Measurements from ENCODE around the gene KBTBD6. TPM values are rescaled to one million over a fixed set of nuclear protein-coding genes. Genes with fewer than 3 reads are reported as not detected.
"Not testable (repeated sequence)": the region's sequence is repeated elsewhere in the genome, so short reads cannot be mapped to it uniquely, and the experiment has no call there.

The KBTBD6 gene
- total RNA-seq, 1 experiment from 2014 or later: 5.1 TPM

GRCh38 chr13:41107104-41107571, 25.5 kb downstream of the KBTBD6 start:
- Histone ChIP-seq H3K27ac (ENCODE audit: low read length) (no peak overlapping the region), H3K9ac (ENCODE audit: low read length) (no peak overlapping the region), H3K36me3 (ENCODE audit: low read depth, low read length) (no peaks in the 10 kb centered on the region), H3K9me3 (ENCODE audit: low read length) (no peaks in the 10 kb centered on the region), H3K4me2 (ENCODE audit: low read length) (no peak overlapping the region), H3K79me2 (ENCODE audit: low read length) (no peaks in the 10 kb centered on the region), H3K4me3 (ENCODE audit: low read length) (no peak overlapping the region), H3K9me2 (replicated peaks; ENCODE audit: low read length) (no peaks in the 10 kb centered on the region), H4K20me1 (ENCODE audit: low read length) (no peaks in the 10 kb centered on the region), H2AFZ (ENCODE audit: low read length) (no peak overlapping the region), H3K27me3 (ENCODE audit: low read length) (no peaks in the 10 kb centered on the region), H3K4me1 (ENCODE audit: insufficient read depth, low read length) (no peaks in the 10 kb centered on the region), H3F3A (ENCODE audit: low read length, unreplicated experiment) (no peaks in the 10 kb centered on the region)
- ATAC-seq (no peak), DNase-seq (no peak)
- BruUV-seq (replicated peaks): no TSS peak
- intact Hi-C loops (cut with micrococcal nuclease): no loop called here
- ChIA-PET POLR2A (ENCODE audit: unreplicated experiment) (no interaction called here), CTCF (interaction anchor here (0.5 kb wide), 1 partner anchor 109 kb away, joined by 10 read pairs; no protein-coding TSS in a partner anchor)
- no peak for TF ChIP-seq CTCF (conservative IDR thresholded peaks at IDR 0.05; ENCODE audit: low read depth, low read length)
- no peak for TF ChIP-seq EZH2 (IDR thresholded peaks at IDR 0.05; ENCODE audit: low read length, unreplicated experiment)
- TF ChIP-seq EZH2phosphoT487 (IDR thresholded peaks at IDR 0.05; ENCODE audit: borderline replicate concordance, low read length): no peak

GRCh38 chr13:41099986-41100385, 32.6 kb downstream of the KBTBD6 start:
- ATAC-seq (no peak), DNase-seq (no peak)
- Histone ChIP-seq H3K9me3 (ENCODE audit: low read length) (no peaks in the 10 kb centered on the region), H3K27ac (ENCODE audit: low read length) (no peak overlapping the region), H2AFZ (ENCODE audit: low read length) (no peak overlapping the region), H3K4me1 (ENCODE audit: insufficient read depth, low read length) (no peaks in the 10 kb centered on the region), H3K4me2 (ENCODE audit: low read length) (no peak overlapping the region), H3K79me2 (ENCODE audit: low read length) (no peaks in the 10 kb centered on the region), H3K27me3 (ENCODE audit: low read length) (no peaks in the 10 kb centered on the region), H3F3A (ENCODE audit: low read length, unreplicated experiment) (no peaks in the 10 kb centered on the region), H3K9ac (ENCODE audit: low read length) (no peak overlapping the region), H4K20me1 (ENCODE audit: low read length) (no peaks in the 10 kb centered on the region), H3K9me2 (replicated peaks; ENCODE audit: low read length) (no peaks in the 10 kb centered on the region), H3K4me3 (ENCODE audit: low read length) (no peak overlapping the region), H3K36me3 (ENCODE audit: low read depth, low read length) (no peaks in the 10 kb centered on the region)
- POLR2A ChIA-PET (ENCODE audit: unreplicated experiment): interaction anchor here (0.6 kb wide), 1 partner anchor 35 kb away, joined by 4 read pairs; no protein-coding TSS in a partner anchor
- CTCF ChIA-PET: no interaction called here
- TF ChIP-seq EZH2 (IDR thresholded peaks at IDR 0.05; ENCODE audit: low read length, unreplicated experiment) (no peak), CTCF (conservative IDR thresholded peaks at IDR 0.05; ENCODE audit: low read depth, low read length) (no peak), EZH2phosphoT487 (IDR thresholded peaks at IDR 0.05; ENCODE audit: borderline replicate concordance, low read length) (no peak)
- no TSS peak for BruUV-seq (replicated peaks)
- intact Hi-C loops (cut with micrococcal nuclease): no loop called here

GRCh38 chr13:41098761-41099160, 33.8 kb downstream of the KBTBD6 start:
- DNase-seq (no peak), ATAC-seq (no peak)
- ChIA-PET POLR2A (ENCODE audit: unreplicated experiment) (no interaction called here), CTCF (no interaction called here)
- Histone ChIP-seq H3K4me3 (ENCODE audit: low read length) (no peak overlapping the region), H3K79me2 (ENCODE audit: low read length) (no peaks in the 10 kb centered on the region), H3K36me3 (ENCODE audit: low read depth, low read length) (no peaks in the 10 kb centered on the region), H3K4me1 (ENCODE audit: insufficient read depth, low read length) (no peaks in the 10 kb centered on the region), H3K9me3 (ENCODE audit: low read length) (no peaks in the 10 kb centered on the region), H3K9ac (ENCODE audit: low read length) (no peak overlapping the region), H3K9me2 (replicated peaks; ENCODE audit: low read length) (no peaks in the 10 kb centered on the region), H4K20me1 (ENCODE audit: low read length) (no peaks in the 10 kb centered on the region), H3K27ac (ENCODE audit: low read length) (no peak overlapping the region), H3F3A (ENCODE audit: low read length, unreplicated experiment) (no peaks in the 10 kb centered on the region), H2AFZ (ENCODE audit: low read length) (no peak overlapping the region), H3K27me3 (ENCODE audit: low read length) (no peaks in the 10 kb centered on the region), H3K4me2 (ENCODE audit: low read length) (no peak overlapping the region)
- intact Hi-C loops (cut with micrococcal nuclease): no loop called here
- BruUV-seq (replicated peaks): no TSS peak
- TF ChIP-seq CTCF (conservative IDR thresholded peaks at IDR 0.05; ENCODE audit: low read depth, low read length) (no peak), EZH2 (IDR thresholded peaks at IDR 0.05; ENCODE audit: low read length, unreplicated experiment) (no peak), EZH2phosphoT487 (IDR thresholded peaks at IDR 0.05; ENCODE audit: borderline replicate concordance, low read length) (no peak)

GRCh38 chr13:41095681-41096080, 36.9 kb downstream of the KBTBD6 start:
- DNase-seq; H3K4me1 ChIP-seq (ENCODE audit: insufficient read depth, low read length); H3F3A ChIP-seq (ENCODE audit: low read length, unreplicated experiment); H2AFZ ChIP-seq (ENCODE audit: low read length); H3K9ac ChIP-seq (ENCODE audit: low read length); H3K9me3 ChIP-seq (ENCODE audit: low read length); H3K27me3 ChIP-seq (ENCODE audit: low read length); POLR2A ChIA-PET (ENCODE audit: unreplicated experiment); H4K20me1 ChIP-seq (ENCODE audit: low read length); H3K79me2 ChIP-seq (ENCODE audit: low read length); H3K27ac ChIP-seq (ENCODE audit: low read length); ATAC-seq; H3K4me3 ChIP-seq (ENCODE audit: low read length); H3K9me2 ChIP-seq (replicated peaks; ENCODE audit: low read length); CTCF ChIA-PET; H3K4me2 ChIP-seq (ENCODE audit: low read length); intact Hi-C loops (cut with micrococcal nuclease); BruUV-seq (replicated peaks); H3K36me3 ChIP-seq (ENCODE audit: low read depth, low read length): not testable (repeated sequence)

All from PC-3 (cell line).